Measurements from ENCODE around the gene U2AF2. TPM values are rescaled to one million over a fixed set of nuclear protein-coding genes. Genes with fewer than 3 reads are reported as not detected.

The U2AF2 gene
- total and polyA plus RNA-seq, 9 of the 15 experiments (the other 6 are each of a cell fraction or from before 2014, with no cell fraction given): 3.0 to 331 (median 157) TPM

- TF ChIP-seq NEUROD1 (IDR thresholded peaks at IDR 0.05; ENCODE audit: borderline replicate concordance, low read depth, low read length, partially characterized antibody): peak; percentile 45
- no peak for TF ChIP-seq HMGN3 (IDR thresholded peaks at IDR 0.05; ENCODE audit: borderline replicate concordance, extremely low read depth, insufficient read length, low read depth, low read length)
- TF ChIP-seq TARDBP (IDR thresholded peaks at IDR 0.05): no peak
- no peak for TF ChIP-seq KLF16 (IDR thresholded peaks at IDR 0.05)
- TF ChIP-seq, protein P1, sequence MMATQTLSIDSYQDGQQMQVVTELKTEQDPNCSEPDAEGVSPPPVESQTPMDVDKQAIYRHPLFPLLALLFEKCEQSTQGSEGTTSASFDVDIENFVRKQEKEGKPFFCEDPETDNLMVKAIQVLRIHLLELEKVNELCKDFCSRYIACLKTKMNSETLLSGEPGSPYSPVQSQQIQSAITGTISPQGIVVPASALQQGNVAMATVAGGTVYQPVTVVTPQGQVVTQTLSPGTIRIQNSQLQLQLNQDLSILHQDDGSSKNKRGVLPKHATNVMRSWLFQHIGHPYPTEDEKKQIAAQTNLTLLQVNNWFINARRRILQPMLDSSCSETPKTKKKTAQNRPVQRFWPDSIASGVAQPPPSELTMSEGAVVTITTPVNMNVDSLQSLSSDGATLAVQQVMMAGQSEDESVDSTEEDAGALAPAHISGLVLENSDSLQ (IDR thresholded peaks at IDR 0.05): no peak
- TF ChIP-seq E2F4 (CRISPR knock-in tag; IDR thresholded peaks at IDR 0.05; ENCODE audit: low read depth): no peak
- TF ChIP-seq, protein P2, sequence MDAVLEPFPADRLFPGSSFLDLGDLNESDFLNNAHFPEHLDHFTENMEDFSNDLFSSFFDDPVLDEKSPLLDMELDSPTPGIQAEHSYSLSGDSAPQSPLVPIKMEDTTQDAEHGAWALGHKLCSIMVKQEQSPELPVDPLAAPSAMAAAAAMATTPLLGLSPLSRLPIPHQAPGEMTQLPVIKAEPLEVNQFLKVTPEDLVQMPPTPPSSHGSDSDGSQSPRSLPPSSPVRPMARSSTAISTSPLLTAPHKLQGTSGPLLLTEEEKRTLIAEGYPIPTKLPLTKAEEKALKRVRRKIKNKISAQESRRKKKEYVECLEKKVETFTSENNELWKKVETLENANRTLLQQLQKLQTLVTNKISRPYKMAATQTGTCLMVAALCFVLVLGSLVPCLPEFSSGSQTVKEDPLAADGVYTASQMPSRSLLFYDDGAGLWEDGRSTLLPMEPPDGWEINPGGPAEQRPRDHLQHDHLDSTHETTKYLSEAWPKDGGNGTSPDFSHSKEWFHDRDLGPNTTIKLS (IDR thresholded peaks at IDR 0.05; ENCODE audit: borderline replicate concordance, low read depth): no peak
- TF ChIP-seq TGIF2 (CRISPR knock-in tag; IDR thresholded peaks at IDR 0.05): no peak
- TF ChIP-seq MAZ (CRISPR knock-in tag; conservative IDR thresholded peaks at IDR 0.05 in 1 of 2, IDR thresholded peaks at IDR 0.05 in 1 of 2): peak; percentile 56 to 62
- no peak for TF ChIP-seq ZFP36 (IDR thresholded peaks at IDR 0.05; ENCODE audit: low read depth, low read length, partially characterized antibody)
- peak; percentile 93 for TF ChIP-seq ZBTB7A (IDR thresholded peaks at IDR 0.05; ENCODE audit: borderline replicate concordance, control insufficient read depth, low read depth, low read length)
- no peak for TF ChIP-seq JUND (IDR thresholded peaks at IDR 0.05; ENCODE audit: borderline replicate concordance, low read depth, low read length)
- TF ChIP-seq JUND (tag; IDR thresholded peaks at IDR 0.05; ENCODE audit: borderline replicate concordance, low read depth, low read length): no peak
- TF ChIP-seq ETV5 (CRISPR knock-in tag; IDR thresholded peaks at IDR 0.05; ENCODE audit: low read depth): 0 out of 2 replicates have a peak, but pooled peaks have one; percentile 7
- TF ChIP-seq RB1 (IDR thresholded peaks at IDR 0.05; ENCODE audit: low read depth): 0 out of 2 replicates have a peak, but pooled peaks have one; percentile 58
- TF ChIP-seq TFAP4 (CRISPR knock-in tag; IDR thresholded peaks at IDR 0.05; ENCODE audit: borderline replicate concordance): peak; percentile 9; the same call in 1 of the 2 replicates
- no peak for TF ChIP-seq NFIX (CRISPR knock-in tag; IDR thresholded peaks at IDR 0.05; ENCODE audit: low read depth)
- TF ChIP-seq PREB (CRISPR knock-in tag; IDR thresholded peaks at IDR 0.05): no peak
- TF ChIP-seq MAFK (IDR thresholded peaks at IDR 0.05; ENCODE audit: low read length): no peak
- no peak for TF ChIP-seq SAP30 (IDR thresholded peaks at IDR 0.05; ENCODE audit: borderline replicate concordance, insufficient read depth, low read depth, low read length, poor library complexity, severe bottlenecking)
These were observed 14.0 kb upstream of the U2AF2 start, which contains the start of gene ZNF580 (continued) for GRCh38 chr19:55640577-55641425.

Data from K562 (cell line).